Loucy (cell line): Measurements from ENCODE around the gene HSPB9.
"Not testable (repeated sequence)": the region's sequence is repeated elsewhere in the genome, so short reads cannot be mapped to it uniquely, and the experiment has no call there.

Experiments
- H2AFZ ChIP-seq: fragments of 200-600 bp; sonication (generic); 2 replicates; pipeline ENCODE4 v1.6.0; 2016; ENCODE audit warnings: antibody characterized with exemption, mild to moderate bottlenecking, low read length, moderate library complexity
- H3F3A ChIP-seq: fragments of 200-600 bp; 2 replicates; pipeline ENCODE4 v1.6.0; 2016; ENCODE audit warnings: antibody characterized with exemption, low read depth, mild to moderate bottlenecking
- H3K27me3 ChIP-seq: fragments of 200-600 bp; sonication (generic); 2 replicates; pipeline ENCODE4 v1.6.1; 2014; ENCODE audit warnings: low read length, mild to moderate bottlenecking; ENCODE audit not compliant: insufficient read depth, poor library complexity, severe bottlenecking
- H3K36me3 ChIP-seq: fragments of 200-600 bp; sonication (generic); 2 replicates; pipeline ENCODE4 v1.6.1; 2016; ENCODE audit warnings: low read length; ENCODE audit not compliant: insufficient read depth
- H3K4me1 ChIP-seq: fragments of 200-600 bp; sonication (generic); 2 replicates; pipeline ENCODE4 v1.5.1; 2014; ENCODE audit warnings: low read length, mild to moderate bottlenecking; ENCODE audit not compliant: insufficient read depth, poor library complexity, severe bottlenecking
- H3K4me2 ChIP-seq: fragments of 200-600 bp; sonication (generic); 2 replicates; pipeline ENCODE4 v1.6.0; 2014; ENCODE audit warnings: antibody characterized with exemption, low read length, low read depth, mild to moderate bottlenecking; ENCODE audit not compliant: poor library complexity, severe bottlenecking
- H3K4me3 ChIP-seq: fragments of 200-600 bp; sonication (generic); 2 replicates; pipeline ENCODE4 v1.5.1; 2014; ENCODE audit warnings: low read length, mild to moderate bottlenecking, mixed read lengths; ENCODE audit not compliant: poor library complexity, severe bottlenecking
- H3K79me2 ChIP-seq: fragments of 200-600 bp; sonication (generic); 2 replicates; pipeline ENCODE4 v1.6.1; 2014; ENCODE audit warnings: low read length; ENCODE audit not compliant: insufficient read depth
- H3K9ac ChIP-seq: fragments of 200-600 bp; sonication (generic); 2 replicates; pipeline ENCODE4 v1.6.0; 2014; ENCODE audit warnings: mild to moderate bottlenecking, low read depth, low read length, moderate library complexity; ENCODE audit not compliant: poor library complexity, severe bottlenecking
- H3K9me2 ChIP-seq: fragments of 200-600 bp; sonication (generic); replicated peaks from 2 replicates; pipeline ENCODE4 v1.6.1; 2016; ENCODE audit warnings: low read depth, low read length, mixed read lengths
- H3K9me3 ChIP-seq: fragments of 200-600 bp; sonication (generic); 2 replicates; pipeline ENCODE4 v1.6.1; 2014; ENCODE audit warnings: mild to moderate bottlenecking, antibody characterized with exemption, low read length, low read depth; ENCODE audit not compliant: insufficient read depth
- H4K20me1 ChIP-seq: fragments of 200-600 bp; sonication (generic); 2 replicates; pipeline ENCODE4 v1.6.0; 2014; ENCODE audit warnings: antibody characterized with exemption, low read length, mild to moderate bottlenecking; ENCODE audit not compliant: insufficient read depth, poor library complexity, severe bottlenecking
- EZH2phosphoT487 ChIP-seq: fragments of 200-600 bp; IDR thresholded peaks from 2 replicates; pipeline ENCODE4 v1.6.1; 2018; ENCODE audit warnings: antibody characterized with exemption, mild to moderate bottlenecking, moderate library complexity, borderline replicate concordance
- TF ChIP-seq, protein P1 (sequence below): fragments of 200-600 bp; sonication (generic); conservative IDR thresholded peaks from 2 replicates; pipeline ENCODE4 v1.5.1; 2014; ENCODE audit warnings: mild to moderate bottlenecking, antibody characterized with exemption, low read length

Gene HSPB9

GRCh38 chr17:42136654-42137051 is 14.0 kb downstream of the HSPB9 start:
- Histone ChIP-seq H3K9ac (no peak overlapping the region), H3K79me2 (peaks cover 86% of the 10 kb centered on the region), H3F3A (no peaks in the 10 kb centered on the region), H2AFZ (no peak overlapping the region), H3K27me3 (no peaks in the 10 kb centered on the region), H3K36me3 (peaks cover 11% of the 10 kb centered on the region; the same call in 1 of the 2 replicates), H3K9me2 (no peaks in the 10 kb centered on the region), H3K9me3 (no peaks in the 10 kb centered on the region), H3K4me1 (peaks cover 34% of the 10 kb centered on the region), H4K20me1 (peaks cover 25% of the 10 kb centered on the region), H3K4me3 (no peak overlapping the region), H3K4me2 (no peak overlapping the region)
- no peak for TF ChIP-seq EZH2phosphoT487
- TF ChIP-seq, protein P1, sequence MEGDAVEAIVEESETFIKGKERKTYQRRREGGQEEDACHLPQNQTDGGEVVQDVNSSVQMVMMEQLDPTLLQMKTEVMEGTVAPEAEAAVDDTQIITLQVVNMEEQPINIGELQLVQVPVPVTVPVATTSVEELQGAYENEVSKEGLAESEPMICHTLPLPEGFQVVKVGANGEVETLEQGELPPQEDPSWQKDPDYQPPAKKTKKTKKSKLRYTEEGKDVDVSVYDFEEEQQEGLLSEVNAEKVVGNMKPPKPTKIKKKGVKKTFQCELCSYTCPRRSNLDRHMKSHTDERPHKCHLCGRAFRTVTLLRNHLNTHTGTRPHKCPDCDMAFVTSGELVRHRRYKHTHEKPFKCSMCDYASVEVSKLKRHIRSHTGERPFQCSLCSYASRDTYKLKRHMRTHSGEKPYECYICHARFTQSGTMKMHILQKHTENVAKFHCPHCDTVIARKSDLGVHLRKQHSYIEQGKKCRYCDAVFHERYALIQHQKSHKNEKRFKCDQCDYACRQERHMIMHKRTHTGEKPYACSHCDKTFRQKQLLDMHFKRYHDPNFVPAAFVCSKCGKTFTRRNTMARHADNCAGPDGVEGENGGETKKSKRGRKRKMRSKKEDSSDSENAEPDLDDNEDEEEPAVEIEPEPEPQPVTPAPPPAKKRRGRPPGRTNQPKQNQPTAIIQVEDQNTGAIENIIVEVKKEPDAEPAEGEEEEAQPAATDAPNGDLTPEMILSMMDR, result no peak

DNA sequence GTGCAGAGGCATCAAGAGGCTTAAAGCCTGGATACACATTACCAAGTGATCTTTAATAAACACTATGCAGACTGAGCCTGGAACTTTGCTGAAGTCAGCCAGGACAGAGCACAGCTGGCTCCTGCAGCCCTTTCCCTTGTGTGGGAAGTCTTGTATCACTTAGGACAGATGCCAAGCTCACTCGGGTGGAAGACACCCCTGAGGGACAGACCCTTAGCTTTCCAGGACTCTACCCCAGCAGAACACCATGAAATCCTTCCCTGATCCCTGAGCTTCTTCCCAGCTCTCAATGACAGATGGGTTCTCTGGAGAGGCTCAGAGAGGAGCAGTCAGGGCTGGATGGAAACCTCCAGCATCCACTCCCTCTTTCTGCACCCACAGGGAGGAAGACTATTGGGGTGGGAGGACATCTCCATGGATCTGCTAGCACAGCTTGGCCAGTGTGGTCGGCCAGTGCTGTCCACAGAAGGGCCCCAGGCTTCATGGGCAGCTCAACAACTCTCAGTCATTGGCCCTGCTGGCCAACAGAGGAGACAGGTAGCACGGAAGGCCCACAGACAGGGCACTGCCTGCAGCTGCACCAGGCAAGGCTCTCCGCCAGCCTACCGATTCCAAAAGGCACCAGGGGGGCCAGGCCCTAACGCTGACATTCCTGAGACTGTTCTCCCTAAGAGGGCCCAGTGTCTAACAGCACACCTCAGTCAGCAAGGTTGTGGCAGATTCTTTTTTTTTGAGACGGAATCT is 16.3 kb downstream of the HSPB9 start:
- peaks cover 22% of the 10 kb centered on the region for H4K20me1 ChIP-seq
- no peak overlapping the region for H2AFZ ChIP-seq
- peaks cover 17% of the 10 kb centered on the region for H3K4me1 ChIP-seq
- no peak overlapping the region for H3K9ac ChIP-seq
- H3K79me2 ChIP-seq, result peaks cover 86% of the 10 kb centered on the region
- TF ChIP-seq, protein P1, result no peak
- TF ChIP-seq EZH2phosphoT487, result no peak
- H3K27me3 ChIP-seq, result no peaks in the 10 kb centered on the region
- no peak overlapping the region for H3K4me2 ChIP-seq
- H3K36me3 ChIP-seq, result peaks cover 12% of the 10 kb centered on the region; the same call in 1 of the 2 replicates
- H3K9me2 ChIP-seq, result no peaks in the 10 kb centered on the region
- no peaks in the 10 kb centered on the region for H3F3A ChIP-seq
- H3K4me3 ChIP-seq, result no peak overlapping the region
- H3K9me3 ChIP-seq, result no peaks in the 10 kb centered on the region

GRCh38 chr17:42140690-42141089 is 18.1 kb downstream of the HSPB9 start:
- H4K20me1 ChIP-seq, result peaks cover 11% of the 10 kb centered on the region
- H3K36me3 ChIP-seq, result peaks cover 16% of the 10 kb centered on the region; the same call in 1 of the 2 replicates
- not testable (repeated sequence) for H3K9me3 ChIP-seq, H3K4me2 ChIP-seq, H3K27me3 ChIP-seq, H3K9me2 ChIP-seq, H3K4me1 ChIP-seq, H2AFZ ChIP-seq, H3K4me3 ChIP-seq, H3F3A ChIP-seq, H3K9ac ChIP-seq
- H3K79me2 ChIP-seq, result peaks cover 80% of the 10 kb centered on the region

- Histone ChIP-seq H3K79me2 (peaks cover 77% of the 10 kb centered on the region), H3K9me3 (no peaks in the 10 kb centered on the region), H3K4me3 (no peak overlapping the region), H3K9ac (no peak overlapping the region), H3F3A (no peaks in the 10 kb centered on the region), H3K36me3 (peaks cover 10% of the 10 kb centered on the region; the same call in 1 of the 2 replicates), H2AFZ (no peak overlapping the region), H3K27me3 (no peaks in the 10 kb centered on the region), H3K4me1 (peaks cover 4% of the 10 kb centered on the region), H3K9me2 (no peaks in the 10 kb centered on the region), H4K20me1 (peaks cover 11% of the 10 kb centered on the region), H3K4me2 (no peak overlapping the region)
- no peak for TF ChIP-seq EZH2phosphoT487
- TF ChIP-seq, protein P1, result no peak
Observed at GRCh38 chr17:42141382-42141781, 18.8 kb downstream of the HSPB9 start.
